K562 (cell line): Measurements from ENCODE around the gene SLC22A12. TPM values are rescaled to one million over a fixed set of nuclear protein-coding genes. Genes with fewer than 3 reads are reported as not detected.

Experiments used
- ARID3B ChIP-seq: fragments of 250-450 bp; sonication (Bioruptor Pico); IDR thresholded peaks from 2 replicates; pipeline ENCODE4 v1.4.0; 2020; ENCODE audit warnings: borderline replicate concordance
- ATF1 ChIP-seq, 2 experiments: fragments of 450-650 bp in 1 of 2; IDR thresholded peaks; 2 replicates each; pipeline ENCODE4 v1.6.1; 2016; ENCODE audit warnings: missing compliant biosample characterization in 1 of 2, missing genetic modification characterization in 1 of 2
- DACH1 ChIP-seq: fragments of 450-650 bp; IDR thresholded peaks from 2 replicates; pipeline ENCODE4 v1.6.1; 2018; ENCODE audit not compliant: partially characterized antibody
- HNRNPK ChIP-seq: fragments of 200-400 bp; formaldehyde crosslinking; IDR thresholded peaks from one replicate; pipeline ENCODE4 v1.6.1; 2018; ENCODE audit warnings: mild to moderate bottlenecking, low read depth, low read length; ENCODE audit not compliant: poor library complexity, severe bottlenecking
- RAD51 ChIP-seq: fragments of 450-650 bp; IDR thresholded peaks from 2 replicates; pipeline ENCODE4 v1.7.1; 2016; ENCODE audit warnings: low read depth, mild to moderate bottlenecking, borderline replicate concordance
- REST ChIP-seq, 2 experiments: fragments of 450-650 bp; formaldehyde crosslinking in 1 of 2; IDR thresholded peaks; 2 replicates each; pipeline versions ENCODE4 v1.4.0 to v1.6.1; 2014 to 2020; ENCODE audit warnings: mild to moderate bottlenecking in 2 of 2, borderline replicate concordance in 1 of 2, low read depth in 1 of 2
- TAF15 ChIP-seq: fragments of 200-400 bp; formaldehyde crosslinking; IDR thresholded peaks from 2 replicates; pipeline ENCODE4 v1.6.1; 2017; ENCODE audit warnings: mild to moderate bottlenecking, low read depth, low read length, moderate library complexity
- ZNF197 ChIP-seq: fragments of 200-800 bp; sonication (Bioruptor generic); IDR thresholded peaks from 2 replicates; pipeline ENCODE4 v1.6.1; 2016; ENCODE audit warnings: low read depth, missing genetic modification characterization, missing compliant biosample characterization
- polyA plus RNA-seq, 8 experiments: library from polyadenylated mRNA; depleted of rRNA in 4 of 8; stranded (reverse) in 5 of 8; unstranded in 3 of 8; fragments of >200 nt; fragmentation: Nextera tagmentation in 2 of 8; fragmentation: Illumina TruSeq in 1 of 8; extraction: Ambion mirVana in 2 of 8; extraction: Trizol in 1 of 8; gene quantifications; 2 replicates each; pipeline versions ENCODE4 v1.2.1 to v1.2.3, GENCODE V29; 2011 to 2014; ENCODE audit warnings: inconsistent platforms in 1 of 8, missing spikeins in 1 of 8
- total RNA-seq, 7 experiments: library from RNA; depleted of rRNA in 6 of 7; stranded (reverse); fragments of >200 nt in 6 of 7; fragmentation: Illumina TruSeq in 2 of 7; extraction: Trizol in 2 of 7; gene quantifications; 2 replicates each; pipeline versions ENCODE4 v1.2.1 to v1.2.3, GENCODE V29; 2011 to 2021; ENCODE audit warnings: low replicate concordance in 1 of 7
- TF ChIP-seq, protein P1 (sequence below): fragments of 200-800 bp; sonication (Bioruptor generic); IDR thresholded peaks from 2 replicates; pipeline ENCODE4 v1.6.1; 2017; ENCODE audit warnings: missing genetic modification characterization, missing compliant biosample characterization
- TF ChIP-seq, protein P2 (sequence below): fragments of 450-650 bp; formaldehyde crosslinking; IDR thresholded peaks from 2 replicates; pipeline ENCODE4 v1.4.0; 2020; ENCODE audit warnings: mild to moderate bottlenecking, mixed read lengths
- TF ChIP-seq, protein P3 (sequence below): fragments of 450-650 bp; conservative IDR thresholded peaks from 2 replicates; pipeline ENCODE4 v1.6.1; 2016; ENCODE audit warnings: missing genetic modification characterization, low read depth, mild to moderate bottlenecking, missing compliant biosample characterization, moderate library complexity

SLC22A12 gene
- total and polyA plus RNA-seq, 9 of the 15 experiments (the other 6 are each of a cell fraction or from before 2014, with no cell fraction given) = not detected

DNA sequence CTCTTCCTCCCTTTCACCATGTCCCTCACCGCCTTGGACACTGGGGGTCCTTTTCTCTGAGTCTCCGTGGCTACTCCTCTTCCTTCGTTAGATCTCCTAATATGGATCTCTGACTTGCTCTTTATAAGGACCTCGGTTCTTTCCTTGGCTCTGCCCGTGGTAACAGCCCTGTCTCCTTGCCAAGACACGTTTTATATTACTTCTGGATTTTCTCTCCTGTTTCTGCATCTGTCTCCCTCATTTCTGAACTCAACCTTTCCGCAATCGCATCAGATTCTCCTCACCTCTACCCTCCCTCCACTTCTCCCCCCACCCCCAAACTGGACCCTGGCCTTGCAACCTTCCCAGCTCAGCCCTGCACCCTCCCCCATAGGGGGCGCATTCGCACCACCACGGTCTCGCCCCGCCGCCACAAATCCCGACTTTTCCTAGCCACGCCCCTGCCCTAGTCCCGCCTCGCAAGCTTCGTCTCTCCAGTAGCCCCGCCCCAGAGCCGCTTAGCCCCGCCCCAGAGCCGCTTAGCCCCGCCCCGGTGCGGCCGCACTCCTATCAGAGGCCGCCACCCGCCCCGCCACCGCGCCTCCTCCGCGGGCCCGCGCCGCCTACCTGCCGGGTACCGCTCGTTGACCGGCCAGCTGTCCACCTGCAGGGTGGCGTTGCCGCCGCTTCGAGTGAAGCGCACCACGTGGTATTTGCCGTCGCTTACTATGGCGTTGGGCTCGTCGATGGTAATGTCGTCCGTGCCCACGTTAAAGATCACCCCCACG is 39.0 kb downstream of the SLC22A12 start (continued):
- TF ChIP-seq ATF1 (CRISPR knock-in tag; IDR thresholded peaks at IDR 0.05) (no peak), ATF1 (tag; IDR thresholded peaks at IDR 0.05) (no peak), HNRNPK (no peak), ZNF197 (CRISPR knock-in tag) (no peak), DACH1 (peak; percentile 37), RAD51 (peak; percentile 32; the same call in 1 of the 2 replicates), TAF15 (no peak), ARID3B (CRISPR knock-in tag) (no peak), REST (IDR thresholded peaks at IDR 0.05; ENCODE audit: borderline replicate concordance) (peak; percentile 6; the same call in 1 of the 2 replicates), REST (CRISPR knock-in tag; IDR thresholded peaks at IDR 0.05; ENCODE audit: low read depth) (no peak)
- TF ChIP-seq, protein P1, sequence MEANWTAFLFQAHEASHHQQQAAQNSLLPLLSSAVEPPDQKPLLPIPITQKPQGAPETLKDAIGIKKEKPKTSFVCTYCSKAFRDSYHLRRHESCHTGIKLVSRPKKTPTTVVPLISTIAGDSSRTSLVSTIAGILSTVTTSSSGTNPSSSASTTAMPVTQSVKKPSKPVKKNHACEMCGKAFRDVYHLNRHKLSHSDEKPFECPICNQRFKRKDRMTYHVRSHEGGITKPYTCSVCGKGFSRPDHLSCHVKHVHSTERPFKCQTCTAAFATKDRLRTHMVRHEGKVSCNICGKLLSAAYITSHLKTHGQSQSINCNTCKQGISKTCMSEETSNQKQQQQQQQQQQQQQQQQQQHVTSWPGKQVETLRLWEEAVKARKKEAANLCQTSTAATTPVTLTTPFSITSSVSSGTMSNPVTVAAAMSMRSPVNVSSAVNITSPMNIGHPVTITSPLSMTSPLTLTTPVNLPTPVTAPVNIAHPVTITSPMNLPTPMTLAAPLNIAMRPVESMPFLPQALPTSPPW (CRISPR knock-in tag) = 0 out of 2 replicates have a peak, but pooled peaks have one; percentile 17
- TF ChIP-seq, protein P2, sequence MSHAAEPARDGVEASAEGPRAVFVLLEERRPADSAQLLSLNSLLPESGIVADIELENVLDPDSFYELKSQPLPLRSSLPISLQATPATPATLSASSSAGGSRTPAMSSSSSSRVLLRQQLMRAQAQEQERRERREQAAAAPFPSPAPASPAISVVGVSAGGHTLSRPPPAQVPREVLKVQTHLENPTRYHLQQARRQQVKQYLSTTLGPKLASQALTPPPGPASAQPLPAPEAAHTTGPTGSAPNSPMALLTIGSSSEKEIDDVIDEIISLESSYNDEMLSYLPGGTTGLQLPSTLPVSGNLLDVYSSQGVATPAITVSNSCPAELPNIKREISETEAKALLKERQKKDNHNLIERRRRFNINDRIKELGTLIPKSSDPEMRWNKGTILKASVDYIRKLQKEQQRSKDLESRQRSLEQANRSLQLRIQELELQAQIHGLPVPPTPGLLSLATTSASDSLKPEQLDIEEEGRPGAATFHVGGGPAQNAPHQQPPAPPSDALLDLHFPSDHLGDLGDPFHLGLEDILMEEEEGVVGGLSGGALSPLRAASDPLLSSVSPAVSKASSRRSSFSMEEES (CRISPR knock-in tag) = no peak
- TF ChIP-seq, protein P3, sequence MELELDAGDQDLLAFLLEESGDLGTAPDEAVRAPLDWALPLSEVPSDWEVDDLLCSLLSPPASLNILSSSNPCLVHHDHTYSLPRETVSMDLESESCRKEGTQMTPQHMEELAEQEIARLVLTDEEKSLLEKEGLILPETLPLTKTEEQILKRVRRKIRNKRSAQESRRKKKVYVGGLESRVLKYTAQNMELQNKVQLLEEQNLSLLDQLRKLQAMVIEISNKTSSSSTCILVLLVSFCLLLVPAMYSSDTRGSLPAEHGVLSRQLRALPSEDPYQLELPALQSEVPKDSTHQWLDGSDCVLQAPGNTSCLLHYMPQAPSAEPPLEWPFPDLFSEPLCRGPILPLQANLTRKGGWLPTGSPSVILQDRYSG (tag) = no peak
